ENCODE measurements around the gene C12orf57. TPM values are rescaled to one million over a fixed set of nuclear protein-coding genes. Genes with fewer than 3 reads are reported as not detected.

The C12orf57 gene
- total and polyA plus RNA-seq, 2 of the 13 experiments (the other 11 are each of a cell fraction or from before 2014, with no cell fraction given) = 84.0 to 287 TPM

DNA sequence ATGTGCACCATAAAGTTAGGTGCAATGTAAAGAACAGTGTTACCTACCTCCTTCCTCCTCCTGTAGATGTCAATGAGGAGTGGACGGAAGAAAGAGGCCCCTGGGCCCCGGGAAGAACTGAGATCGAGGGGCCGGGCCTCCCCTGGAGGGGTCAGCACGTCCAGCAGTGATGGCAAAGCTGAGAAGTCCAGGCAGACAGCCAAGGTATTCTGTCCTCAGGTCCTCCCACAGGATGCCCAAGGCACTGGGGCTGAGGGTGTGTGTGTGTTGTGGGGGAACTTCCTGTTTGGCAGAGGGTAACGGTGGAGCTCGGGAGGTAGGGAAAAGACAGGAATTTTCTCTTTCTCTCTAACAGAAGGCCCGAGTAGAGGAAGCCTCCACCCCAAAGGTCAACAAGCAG, 9.7 kb upstream of the C12orf57 start:
- Histone ChIP-seq H3K4me1 (ENCODE audit: insufficient read depth, low read length) (peaks cover 50% of the 10 kb centered on the region), H3K9me3 (ENCODE audit: low read length) (no peaks in the 10 kb centered on the region), H3K4me3 (replicated peaks in 1 of 3; ENCODE audit: insufficient read depth in 1 of 3, low read depth in 2 of 3, low read length in 3 of 3) (no peak overlapping the region), H3K4me2 (ENCODE audit: low read depth, low read length) (no peak overlapping the region), H3K79me2 (ENCODE audit: insufficient read depth, low read length) (peaks cover 24% of the 10 kb centered on the region), H3K9ac (ENCODE audit: insufficient read depth, low read depth, low read length) (no peak overlapping the region), H4K20me1 (ENCODE audit: insufficient read depth, low read length) (no peaks in the 10 kb centered on the region), H3K36me3 (replicated peaks in 1 of 2; ENCODE audit: control insufficient read depth in 1 of 2, insufficient read depth in 2 of 2, low read length in 2 of 2) (peaks cover 8 to 26% of the 10 kb centered on the region in 2 experiments), H3K27ac (ENCODE audit: extremely low read length, insufficient read depth, low read length) (no peak overlapping the region), H3K27me3 (ENCODE audit: control insufficient read depth in 1 of 2, insufficient read depth in 2 of 2, low read length in 2 of 2) (no peaks in the 10 kb centered on the region; a peak in 1 of 5 replicates), H2AFZ (ENCODE audit: low read length) (no peak overlapping the region)
- no peak for DNase-seq (ENCODE audit: low spot score)
- no peak for FAIRE-seq
- intact Hi-C loops (cut with micrococcal nuclease; ENCODE audit: unreplicated experiment) = no loop called here
- WGBS (ENCODE audit: low lambda C conversion rate) = 92% methylated on average over 8 of the region's 8 CpGs
- ChIA-PET POLR2A (interaction anchor here (0.8 to 2.0 kb wide), 6 partner anchors 8 to 20 kb away, joined by 3 to 8 read pairs (median 4); partner anchors contain the start of genes C12orf57, ENO2 and RNU7-1), CTCF (ENCODE audit: low intra/inter-chr PET ratio, low total read pairs) (no interaction called here)
- ATAC-seq = no peak
- in situ Hi-C loops (cut with HindIII; ENCODE audit: extremely low pct_ligation_motif_present, low pct_unique_long_range_greater_than_20kb) = no loop called here
- BruUV-seq (replicated peaks) = no TSS peak
- TF ChIP-seq ZNF382 (CRISPR knock-in tag; IDR thresholded peaks at IDR 0.05; ENCODE audit: borderline replicate concordance) = no peak
- no peak for TF ChIP-seq TAF1 (CRISPR knock-in tag; IDR thresholded peaks at IDR 0.05)
- TF ChIP-seq, protein P1, sequence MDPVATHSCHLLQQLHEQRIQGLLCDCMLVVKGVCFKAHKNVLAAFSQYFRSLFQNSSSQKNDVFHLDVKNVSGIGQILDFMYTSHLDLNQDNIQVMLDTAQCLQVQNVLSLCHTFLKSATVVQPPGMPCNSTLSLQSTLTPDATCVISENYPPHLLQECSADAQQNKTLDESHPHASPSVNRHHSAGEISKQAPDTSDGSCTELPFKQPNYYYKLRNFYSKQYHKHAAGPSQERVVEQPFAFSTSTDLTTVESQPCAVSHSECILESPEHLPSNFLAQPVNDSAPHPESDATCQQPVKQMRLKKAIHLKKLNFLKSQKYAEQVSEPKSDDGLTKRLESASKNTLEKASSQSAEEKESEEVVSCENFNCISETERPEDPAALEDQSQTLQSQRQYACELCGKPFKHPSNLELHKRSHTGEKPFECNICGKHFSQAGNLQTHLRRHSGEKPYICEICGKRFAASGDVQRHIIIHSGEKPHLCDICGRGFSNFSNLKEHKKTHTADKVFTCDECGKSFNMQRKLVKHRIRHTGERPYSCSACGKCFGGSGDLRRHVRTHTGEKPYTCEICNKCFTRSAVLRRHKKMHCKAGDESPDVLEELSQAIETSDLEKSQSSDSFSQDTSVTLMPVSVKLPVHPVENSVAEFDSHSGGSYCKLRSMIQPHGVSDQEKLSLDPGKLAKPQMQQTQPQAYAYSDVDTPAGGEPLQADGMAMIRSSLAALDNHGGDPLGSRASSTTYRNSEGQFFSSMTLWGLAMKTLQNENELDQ (CRISPR knock-in tag; IDR thresholded peaks at IDR 0.05; ENCODE audit: borderline replicate concordance) = no peak
- TF ChIP-seq ZNF432 (CRISPR knock-in tag; IDR thresholded peaks at IDR 0.05; ENCODE audit: borderline replicate concordance) = no peak
- TF ChIP-seq, protein P2, sequence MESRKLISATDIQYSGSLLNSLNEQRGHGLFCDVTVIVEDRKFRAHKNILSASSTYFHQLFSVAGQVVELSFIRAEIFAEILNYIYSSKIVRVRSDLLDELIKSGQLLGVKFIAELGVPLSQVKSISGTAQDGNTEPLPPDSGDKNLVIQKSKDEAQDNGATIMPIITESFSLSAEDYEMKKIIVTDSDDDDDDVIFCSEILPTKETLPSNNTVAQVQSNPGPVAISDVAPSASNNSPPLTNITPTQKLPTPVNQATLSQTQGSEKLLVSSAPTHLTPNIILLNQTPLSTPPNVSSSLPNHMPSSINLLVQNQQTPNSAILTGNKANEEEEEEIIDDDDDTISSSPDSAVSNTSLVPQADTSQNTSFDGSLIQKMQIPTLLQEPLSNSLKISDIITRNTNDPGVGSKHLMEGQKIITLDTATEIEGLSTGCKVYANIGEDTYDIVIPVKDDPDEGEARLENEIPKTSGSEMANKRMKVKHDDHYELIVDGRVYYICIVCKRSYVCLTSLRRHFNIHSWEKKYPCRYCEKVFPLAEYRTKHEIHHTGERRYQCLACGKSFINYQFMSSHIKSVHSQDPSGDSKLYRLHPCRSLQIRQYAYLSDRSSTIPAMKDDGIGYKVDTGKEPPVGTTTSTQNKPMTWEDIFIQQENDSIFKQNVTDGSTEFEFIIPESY (CRISPR knock-in tag; IDR thresholded peaks at IDR 0.05) = no peak
- TF ChIP-seq, protein P3, sequence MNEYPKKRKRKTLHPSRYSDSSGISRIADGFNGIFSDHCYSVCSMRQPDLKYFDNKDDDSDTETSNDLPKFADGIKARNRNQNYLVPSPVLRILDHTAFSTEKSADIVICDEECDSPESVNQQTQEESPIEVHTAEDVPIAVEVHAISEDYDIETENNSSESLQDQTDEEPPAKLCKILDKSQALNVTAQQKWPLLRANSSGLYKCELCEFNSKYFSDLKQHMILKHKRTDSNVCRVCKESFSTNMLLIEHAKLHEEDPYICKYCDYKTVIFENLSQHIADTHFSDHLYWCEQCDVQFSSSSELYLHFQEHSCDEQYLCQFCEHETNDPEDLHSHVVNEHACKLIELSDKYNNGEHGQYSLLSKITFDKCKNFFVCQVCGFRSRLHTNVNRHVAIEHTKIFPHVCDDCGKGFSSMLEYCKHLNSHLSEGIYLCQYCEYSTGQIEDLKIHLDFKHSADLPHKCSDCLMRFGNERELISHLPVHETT (CRISPR knock-in tag; conservative IDR thresholded peaks at IDR 0.05) = no peak
- TF ChIP-seq ZNF180 (CRISPR knock-in tag; IDR thresholded peaks at IDR 0.05; ENCODE audit: borderline replicate concordance, low read depth) = no peak
- TF ChIP-seq SMAD1 (CRISPR knock-in tag; IDR thresholded peaks at IDR 0.05; ENCODE audit: borderline replicate concordance, low read depth) = no peak
- TF ChIP-seq, protein P4, sequence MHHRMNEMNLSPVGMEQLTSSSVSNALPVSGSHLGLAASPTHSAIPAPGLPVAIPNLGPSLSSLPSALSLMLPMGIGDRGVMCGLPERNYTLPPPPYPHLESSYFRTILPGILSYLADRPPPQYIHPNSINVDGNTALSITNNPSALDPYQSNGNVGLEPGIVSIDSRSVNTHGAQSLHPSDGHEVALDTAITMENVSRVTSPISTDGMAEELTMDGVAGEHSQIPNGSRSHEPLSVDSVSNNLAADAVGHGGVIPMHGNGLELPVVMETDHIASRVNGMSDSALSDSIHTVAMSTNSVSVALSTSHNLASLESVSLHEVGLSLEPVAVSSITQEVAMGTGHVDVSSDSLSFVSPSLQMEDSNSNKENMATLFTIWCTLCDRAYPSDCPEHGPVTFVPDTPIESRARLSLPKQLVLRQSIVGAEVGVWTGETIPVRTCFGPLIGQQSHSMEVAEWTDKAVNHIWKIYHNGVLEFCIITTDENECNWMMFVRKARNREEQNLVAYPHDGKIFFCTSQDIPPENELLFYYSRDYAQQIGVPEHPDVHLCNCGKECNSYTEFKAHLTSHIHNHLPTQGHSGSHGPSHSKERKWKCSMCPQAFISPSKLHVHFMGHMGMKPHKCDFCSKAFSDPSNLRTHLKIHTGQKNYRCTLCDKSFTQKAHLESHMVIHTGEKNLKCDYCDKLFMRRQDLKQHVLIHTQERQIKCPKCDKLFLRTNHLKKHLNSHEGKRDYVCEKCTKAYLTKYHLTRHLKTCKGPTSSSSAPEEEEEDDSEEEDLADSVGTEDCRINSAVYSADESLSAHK (CRISPR knock-in tag; IDR thresholded peaks at IDR 0.05; ENCODE audit: borderline replicate concordance) = no peak
- TF ChIP-seq ZNF205 (CRISPR knock-in tag; IDR thresholded peaks at IDR 0.05) = no peak
- TF ChIP-seq ZNF780A (CRISPR knock-in tag; IDR thresholded peaks at IDR 0.05) = no peak
- TF ChIP-seq ARNT (IDR thresholded peaks at IDR 0.05) = no peak
- TF ChIP-seq, protein P5, sequence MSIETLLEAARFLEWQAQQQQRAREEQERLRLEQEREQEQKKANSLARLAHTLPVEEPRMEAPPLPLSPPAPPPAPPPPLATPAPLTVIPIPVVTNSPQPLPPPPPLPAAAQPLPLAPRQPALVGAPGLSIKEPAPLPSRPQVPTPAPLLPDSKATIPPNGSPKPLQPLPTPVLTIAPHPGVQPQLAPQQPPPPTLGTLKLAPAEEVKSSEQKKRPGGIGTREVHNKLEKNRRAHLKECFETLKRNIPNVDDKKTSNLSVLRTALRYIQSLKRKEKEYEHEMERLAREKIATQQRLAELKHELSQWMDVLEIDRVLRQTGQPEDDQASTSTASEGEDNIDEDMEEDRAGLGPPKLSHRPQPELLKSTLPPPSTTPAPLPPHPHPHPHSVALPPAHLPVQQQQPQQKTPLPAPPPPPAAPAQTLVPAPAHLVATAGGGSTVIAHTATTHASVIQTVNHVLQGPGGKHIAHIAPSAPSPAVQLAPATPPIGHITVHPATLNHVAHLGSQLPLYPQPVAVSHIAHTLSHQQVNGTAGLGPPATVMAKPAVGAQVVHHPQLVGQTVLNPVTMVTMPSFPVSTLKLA (IDR thresholded peaks at IDR 0.05) = no peak
